Vagina (tissue), 2 donors: ENCODE data around the gene TMEM165. TPM values are rescaled to one million over a fixed set of nuclear protein-coding genes. Genes with fewer than 3 reads are reported as not detected.

Source experiments
- DNase-seq, 2 donors: peaks; one replicate each; pipeline ENCODE4 v3.0.0-alpha.2; 2017; ENCODE audit errors: extremely low spot score in 2 of 2
- H3K27ac ChIP-seq: fragments of 200-600 bp; sonication (generic); one replicate; pipeline ENCODE4 v1.5.1; 2019
- H3K27me3 ChIP-seq: fragments of 200-600 bp; sonication (generic); one replicate; pipeline ENCODE4 v1.5.1; 2019
- H3K36me3 ChIP-seq, 2 donors: fragments of 200-600 bp; sonication (generic); one replicate each; pipeline ENCODE4 v1.5.1; 2017 to 2019
- H3K4me1 ChIP-seq: fragments of 200-600 bp; sonication (generic); one replicate; pipeline ENCODE4 v1.5.1; 2019
- H3K4me3 ChIP-seq, 2 donors: fragments of 200-600 bp; sonication (generic); 1 replicate in 1 of 2; 2 replicates in 1 of 2; pipeline ENCODE4 v1.5.1; 2016 to 2019
- H3K9me3 ChIP-seq: fragments of 200-600 bp; sonication (generic); one replicate; pipeline ENCODE4 v1.5.1; 2019
- CTCF ChIP-seq, 3 experiments: fragments of 450-650 bp in 2 of 3; fragments of 200-600 bp in 1 of 3; sonication (generic) in 1 of 3; IDR thresholded peaks; one replicate each; pipeline ENCODE4 v1.5.1; 2017 to 2019; ENCODE audit warnings: antibody characterized with exemption in 3 of 3, mild to moderate bottlenecking in 2 of 3, moderate library complexity in 2 of 3
- POLR2A ChIP-seq, 2 donors: fragments of 450-650 bp; IDR thresholded peaks; one replicate each; pipeline ENCODE4 v1.6.1; 2017; ENCODE audit warnings: antibody characterized with exemption in 2 of 2, mild to moderate bottlenecking in 2 of 2, moderate library complexity in 2 of 2
- POLR2AphosphoS5 ChIP-seq, 2 donors: sonication (generic); formaldehyde crosslinking; IDR thresholded peaks; one replicate each; pipeline ENCODE4 v1.9.0; 2017; ENCODE audit warnings: antibody characterized with exemption in 2 of 2, mild to moderate bottlenecking in 2 of 2, low read depth in 1 of 2; ENCODE audit not compliant: insufficient read depth in 1 of 2
- intact Hi-C: fragments of 100-400 bp; cut with DNase I; formaldehyde crosslinking; loops from one replicate; pipeline ENCODE4 v1.15.1; 2023
- total RNA-seq: library from RNA; depleted of rRNA; stranded (reverse); fragments of >200 nt; gene quantifications from one replicate; pipeline ENCODE4 v1.2.3, GENCODE V29; 2016

The TMEM165 gene
- total RNA-seq, 1 donor from 2014 or later, result 171 TPM

GRCh38 chr4:55405073-55405472 lies 9.3 kb downstream of the TMEM165 start:
- intact Hi-C loops, result no loop called here
- Histone ChIP-seq H3K4me1 (peaks cover 40% of the 10 kb centered on the region), H3K4me3 (no peak overlapping the region), H3K36me3 (peaks cover 0 to 9% of the 10 kb centered on the region in 2 donors), H3K27ac (no peak overlapping the region), H3K27me3 (no peaks in the 10 kb centered on the region), H3K9me3 (no peaks in the 10 kb centered on the region)
- TF ChIP-seq POLR2A (IDR thresholded peaks at IDR 0.05), result no peak
- no peak for TF ChIP-seq CTCF (IDR thresholded peaks at IDR 0.05)
- no peak for TF ChIP-seq POLR2AphosphoS5 (IDR thresholded peaks at IDR 0.05; ENCODE audit: insufficient read depth in 1 of 2, low read depth in 1 of 2)
- DNase-seq, result no peak

DNA sequence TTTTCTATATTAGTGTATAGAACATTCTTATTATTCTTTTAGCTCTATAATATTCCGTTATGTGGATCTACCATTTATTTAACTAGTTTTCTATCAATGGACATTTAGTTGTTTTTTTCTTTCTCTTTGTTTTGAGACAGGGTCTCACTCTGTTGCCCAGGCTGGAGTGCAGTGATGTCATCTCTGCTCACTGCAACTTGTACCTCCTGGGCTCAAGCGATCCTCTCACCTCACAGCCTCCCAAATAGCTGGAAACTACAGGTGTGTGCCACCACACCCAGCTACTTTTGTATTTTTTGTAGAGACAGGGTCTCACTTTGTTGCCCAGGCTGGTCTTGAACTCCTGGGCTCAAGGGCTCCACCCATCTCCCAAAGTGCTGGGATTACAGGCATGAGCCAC lies 10.8 kb downstream of the TMEM165 start:
- intact Hi-C loops, result no loop called here
- no peak for TF ChIP-seq CTCF (IDR thresholded peaks at IDR 0.05)
- TF ChIP-seq POLR2A (IDR thresholded peaks at IDR 0.05), result no peak
- TF ChIP-seq POLR2AphosphoS5 (IDR thresholded peaks at IDR 0.05; ENCODE audit: insufficient read depth in 1 of 2, low read depth in 1 of 2), result no peak
- no peaks in the 10 kb centered on the region for H3K27me3 ChIP-seq
- H3K9me3 ChIP-seq, result no peaks in the 10 kb centered on the region
- no peak overlapping the region for H3K4me3 ChIP-seq
- DNase-seq, result no peak
- no peak overlapping the region for H3K27ac ChIP-seq
- peaks cover 32% of the 10 kb centered on the region for H3K4me1 ChIP-seq
- H3K36me3 ChIP-seq, result peaks cover 0 to 9% of the 10 kb centered on the region in 2 donors

GRCh38 chr4:55407119-55407518 lies 11.4 kb downstream of the TMEM165 start:
- Histone ChIP-seq H3K27me3 (no peaks in the 10 kb centered on the region), H3K4me3 (no peak overlapping the region), H3K4me1 (peaks cover 29% of the 10 kb centered on the region), H3K27ac (no peak overlapping the region), H3K36me3 (peaks cover 0 to 12% of the 10 kb centered on the region in 2 donors), H3K9me3 (no peaks in the 10 kb centered on the region)
- no peak for TF ChIP-seq POLR2AphosphoS5 (IDR thresholded peaks at IDR 0.05; ENCODE audit: insufficient read depth in 1 of 2, low read depth in 1 of 2)
- TF ChIP-seq CTCF (IDR thresholded peaks at IDR 0.05), result no peak
- no peak for TF ChIP-seq POLR2A (IDR thresholded peaks at IDR 0.05)
- intact Hi-C loops, result no loop called here
- DNase-seq, result no peak

- DNase-seq, result no peak
- Histone ChIP-seq H3K27ac (no peak overlapping the region), H3K4me3 (no peak overlapping the region), H3K9me3 (no peaks in the 10 kb centered on the region), H3K27me3 (no peaks in the 10 kb centered on the region), H3K4me1 (peaks cover 29% of the 10 kb centered on the region), H3K36me3 (peaks cover 0 to 12% of the 10 kb centered on the region in 2 donors)
- intact Hi-C loops, result no loop called here
- no peak for TF ChIP-seq POLR2AphosphoS5 (IDR thresholded peaks at IDR 0.05; ENCODE audit: insufficient read depth in 1 of 2, low read depth in 1 of 2)
- TF ChIP-seq CTCF (IDR thresholded peaks at IDR 0.05), result no peak
- no peak for TF ChIP-seq POLR2A (IDR thresholded peaks at IDR 0.05)
These were observed 12.0 kb downstream of the TMEM165 start for GRCh38 chr4:55407764-55408163.

DNA sequence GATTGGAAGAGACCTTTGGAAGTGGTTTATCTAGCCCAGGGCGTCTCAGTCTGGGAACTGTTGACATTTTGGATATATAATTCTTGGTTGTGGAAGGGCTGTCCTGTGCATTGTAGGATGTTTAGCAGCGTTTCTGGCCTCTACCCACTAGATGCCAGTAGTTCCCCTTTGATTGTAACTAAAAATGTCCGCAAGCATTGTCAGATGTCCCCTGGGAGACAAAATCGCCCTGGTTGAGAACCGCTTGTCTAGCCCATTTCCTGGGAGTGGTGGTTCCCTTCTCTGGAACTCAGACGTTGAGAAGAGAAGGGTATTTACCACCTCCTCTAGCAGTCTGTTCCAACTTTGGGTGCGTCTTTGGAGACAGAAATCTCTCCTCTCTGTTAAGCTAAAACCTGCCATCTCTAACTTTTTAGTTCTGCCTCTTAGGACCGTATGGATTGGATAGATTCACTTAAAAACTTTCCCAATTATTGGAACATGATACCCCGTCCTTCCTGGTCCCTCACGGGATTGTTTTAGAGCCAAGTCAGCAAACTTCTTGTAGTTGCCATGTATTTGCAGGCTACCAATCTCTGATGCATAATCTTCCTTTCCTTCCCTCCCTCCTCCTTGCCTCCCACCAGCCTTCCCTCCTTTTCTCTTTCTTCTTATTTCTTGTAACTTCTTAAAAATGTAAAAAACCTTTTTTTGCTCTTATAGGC lies 13.9 kb downstream of the TMEM165 start:
- no peaks in the 10 kb centered on the region for H3K9me3 ChIP-seq
- peaks cover 0 to 7% of the 10 kb centered on the region in 2 donors for H3K36me3 ChIP-seq
- intact Hi-C loops, result no loop called here
- DNase-seq, result no peak
- H3K27me3 ChIP-seq, result no peaks in the 10 kb centered on the region
- TF ChIP-seq CTCF (IDR thresholded peaks at IDR 0.05) (no peak), POLR2A (IDR thresholded peaks at IDR 0.05) (no peak), POLR2AphosphoS5 (IDR thresholded peaks at IDR 0.05; ENCODE audit: insufficient read depth in 1 of 2, low read depth in 1 of 2) (no peak)
- H3K27ac ChIP-seq, result no peak overlapping the region
- H3K4me1 ChIP-seq, result peaks cover 29% of the 10 kb centered on the region
- H3K4me3 ChIP-seq, result no peak overlapping the region
